K562 (cell line): ENCODE measurements around the gene ATRIP. TPM values are rescaled to one million over a fixed set of nuclear protein-coding genes. Genes with fewer than 3 reads are reported as not detected.

Source experiments
- ATAC-seq: fragments of 200-7000 bp; cut with Tn5 transposase; 3 replicates; pipeline ENCODE4 v1.9.1; 2020; ENCODE audit warnings: moderate library complexity
- BruUV-seq: library from RNA; stranded (reverse); fragments of 400-500 nt; replicated peaks from 2 replicates; lab custom pipeline; 2021; lab: Mats Ljungman, UMichigan
- CTCF ChIA-PET: fragments of 300-600 bp; formaldehyde crosslinking; extraction: SDS; loops from one replicate; lab custom pipeline; 2021; ENCODE audit warnings: low intra/inter-chr PET ratio; lab: Yijun Ruan, JAX
- POLR2A ChIA-PET: fragments of 300-600, 350-650 bp; sonication (Branson Sonifier 250); formaldehyde crosslinking; extraction: SDS; loops from one replicate; lab custom pipeline; 2021; ENCODE audit warnings: antibody characterized with exemption, inconsistent platforms; lab: Yijun Ruan, JAX
- DNase-seq, 4 experiments: peaks; one replicate each; pipeline versions ENCODE4 v3.0.0 to v3.0.0-alpha.2; 2011 to 2018; ENCODE audit warnings: low spot score in 3 of 4, mixed read lengths in 3 of 4; ENCODE audit errors: extremely low read depth in 1 of 4
- FAIRE-seq: peaks from 2 replicates; lab custom pipeline; 2011; peaks lifted over from hg19 to GRCh38; lab: Jason Lieb, UNC
- H2AFZ ChIP-seq: 2 replicates; pipeline ENCODE4 v1.6.0; 2011; ENCODE audit warnings: low read depth, low read length, control low read depth, inconsistent platforms
- H3K27ac ChIP-seq: fragments of 200-600 bp; 3 replicates; pipeline ENCODE4 v1.8.0; 2011; ENCODE audit warnings: low read depth, mild to moderate bottlenecking, control low read depth, inconsistent platforms, low read length, moderate library complexity, mixed read lengths; ENCODE audit errors: extremely low read depth
- H3K27me3 ChIP-seq, 2 experiments: fragments of 300-600 bp in 1 of 2; 2 replicates in 1 of 2; 3 replicates in 1 of 2; pipeline versions ENCODE4 v1.6.0 to v1.8.0; 2011; ENCODE audit warnings: inconsistent platforms in 2 of 2, low read length in 2 of 2, mild to moderate bottlenecking in 1 of 2, mixed read lengths in 1 of 2, moderate library complexity in 1 of 2; ENCODE audit not compliant: control insufficient read depth in 2 of 2, insufficient read depth in 2 of 2
- H3K36me3 ChIP-seq: fragments of 300-600 bp; 3 replicates; pipeline ENCODE4 v1.8.0; 2011; ENCODE audit warnings: mild to moderate bottlenecking, low read length, inconsistent platforms; ENCODE audit not compliant: control insufficient read depth, insufficient read depth
- H3K4me1 ChIP-seq, 2 experiments: fragments of 200-600 bp in 1 of 2; replicated peaks in 1 of 2; 2 replicates in 1 of 2; 3 replicates in 1 of 2; pipeline versions ENCODE4 v1.5.1 to v1.8.0; 2011; ENCODE audit warnings: inconsistent platforms in 2 of 2, low read length in 2 of 2, mild to moderate bottlenecking in 1 of 2, mixed read lengths in 1 of 2, moderate library complexity in 1 of 2; ENCODE audit not compliant: control insufficient read depth in 2 of 2, insufficient read depth in 2 of 2
- H3K4me2 ChIP-seq: 2 replicates; pipeline ENCODE4 v1.6.1; 2011; ENCODE audit warnings: low read length, control low read depth, inconsistent platforms, mixed read lengths; ENCODE audit not compliant: insufficient read depth
- H3K4me3 ChIP-seq: fragments of 200-600 bp; sonication (generic), shearing (Covaris generic); 2 replicates; pipeline ENCODE4 v1.5.1; 2016; ENCODE audit warnings: control low read depth, inconsistent platforms
- H3K79me2 ChIP-seq: fragments of 200-600 bp; 3 replicates; pipeline ENCODE4 v1.8.0; 2011; ENCODE audit warnings: low read length, inconsistent platforms; ENCODE audit not compliant: control insufficient read depth, insufficient read depth
- H3K9ac ChIP-seq, 2 experiments: 2 replicates each; pipeline versions ENCODE4 v1.6.0 to v1.6.1; 2011; ENCODE audit warnings: low read depth in 2 of 2, low read length in 2 of 2, control low read depth in 1 of 2, inconsistent platforms in 1 of 2, mild to moderate bottlenecking in 1 of 2, mixed read lengths in 1 of 2; ENCODE audit not compliant: insufficient read depth in 1 of 2
- H3K9me1 ChIP-seq: one replicate; pipeline ENCODE4 v1.6.0; 2011; ENCODE audit warnings: inconsistent platforms, mild to moderate bottlenecking, low read length, moderate library complexity; ENCODE audit not compliant: control insufficient read depth, insufficient read depth
- H3K9me3 ChIP-seq: replicated peaks from 2 replicates; pipeline ENCODE4 v1.5.1; 2011; ENCODE audit warnings: low read depth, low read length, inconsistent platforms; ENCODE audit not compliant: control insufficient read depth, insufficient read depth
- H4K20me1 ChIP-seq: replicated peaks from 2 replicates; pipeline ENCODE4 v1.6.1; 2011; ENCODE audit warnings: low read length, inconsistent platforms, mixed read lengths; ENCODE audit not compliant: control insufficient read depth, insufficient read depth
- HNRNPUL1 ChIP-seq: fragments of 200-400 bp; formaldehyde crosslinking; IDR thresholded peaks from 2 replicates; pipeline ENCODE4 v1.6.1; 2017; ENCODE audit warnings: low read length
- KLF13 ChIP-seq: fragments of 450-650 bp; IDR thresholded peaks from 2 replicates; pipeline ENCODE4 v1.6.1; 2016; ENCODE audit warnings: missing genetic modification characterization, low read depth, mild to moderate bottlenecking, missing compliant biosample characterization, moderate library complexity, borderline replicate concordance
- MAFF ChIP-seq: IDR thresholded peaks from 2 replicates; pipeline ENCODE4 v1.6.1; 2012; ENCODE audit warnings: low read length, improper control_type of control experiment
- NELFE ChIP-seq: IDR thresholded peaks from 2 replicates; pipeline ENCODE4 v1.6.1; 2011; ENCODE audit warnings: mild to moderate bottlenecking; ENCODE audit not compliant: insufficient read depth, insufficient read length
- POU5F1 ChIP-seq: fragments of 150-350 bp; IDR thresholded peaks from 2 replicates; pipeline ENCODE4 v1.6.1; 2014; ENCODE audit warnings: borderline replicate concordance, low read length, low read depth, mild to moderate bottlenecking; ENCODE audit not compliant: partially characterized antibody
- REST ChIP-seq, 2 experiments: fragments of 450-650 bp; formaldehyde crosslinking in 1 of 2; IDR thresholded peaks; 2 replicates each; pipeline versions ENCODE4 v1.4.0 to v1.6.1; 2014 to 2020; ENCODE audit warnings: mild to moderate bottlenecking in 2 of 2, borderline replicate concordance in 1 of 2, low read depth in 1 of 2
- XRCC3 ChIP-seq: fragments of 450-650 bp; IDR thresholded peaks from 2 replicates; pipeline ENCODE4 v1.6.1; 2017; ENCODE audit warnings: mild to moderate bottlenecking, moderate library complexity
- ZEB2 ChIP-seq: fragments of 450-650 bp; IDR thresholded peaks from 2 replicates; pipeline ENCODE4 v1.6.1; 2016
- WGBS: fragments of 100-300 bp; shearing (Covaris generic); methylation state at CpG from one replicate; pipeline ENCODE4 v1.1.6; 2016; ENCODE audit warnings: low coverage, mixed read lengths; ENCODE audit not compliant: insufficient coverage; ENCODE audit errors: missing lambda C conversion rate; 5-methylcytosine and 5-hydroxymethylcytosine counted together
- in situ Hi-C: fragments of 300-500 bp; cut with MboI; formaldehyde crosslinking; loops from 4 replicates; pipeline ENCODE4 v1.15.0; 2018; ENCODE audit warnings: inconsistent platforms, mixed read lengths
- intact Hi-C: fragments of 100-400 bp; cut with micrococcal nuclease; formaldehyde crosslinking; loops from 2 replicates; pipeline ENCODE4 v1.14.2; 2022
- polyA plus RNA-seq, 8 experiments: library from polyadenylated mRNA; depleted of rRNA in 4 of 8; stranded (reverse) in 5 of 8; unstranded in 3 of 8; fragments of >200 nt; fragmentation: Nextera tagmentation in 2 of 8; fragmentation: Illumina TruSeq in 1 of 8; extraction: Ambion mirVana in 2 of 8; extraction: Trizol in 1 of 8; gene quantifications; 2 replicates each; pipeline versions ENCODE4 v1.2.1 to v1.2.3, GENCODE V29; 2011 to 2014; ENCODE audit warnings: inconsistent platforms in 1 of 8, missing spikeins in 1 of 8
- total RNA-seq, 7 experiments: library from RNA; depleted of rRNA in 6 of 7; stranded (reverse); fragments of >200 nt in 6 of 7; fragmentation: Illumina TruSeq in 2 of 7; extraction: Trizol in 2 of 7; gene quantifications; 2 replicates each; pipeline versions ENCODE4 v1.2.1 to v1.2.3, GENCODE V29; 2011 to 2021; ENCODE audit warnings: low replicate concordance in 1 of 7

Gene ATRIP
- total and polyA plus RNA-seq, 9 of the 15 experiments (the other 6 are each of a cell fraction or from before 2014, with no cell fraction given), result 1.7 to 15.7 (median 10.5) TPM

GRCh38 chr3:48502728-48503168 lies 56.2 kb downstream of the ATRIP start:
- H2AFZ ChIP-seq, result 0 out of 2 replicates have a peak overlapping the region, but pooled peaks have one; percentile 53
- H3K27ac ChIP-seq, result no peak overlapping the region
- DNase-seq (no peak), ATAC-seq (no peak), FAIRE-seq (no peak)
- no peaks in the 10 kb centered on the region for H3K27me3 ChIP-seq
- POLR2A ChIA-PET, result no interaction called here
- H3K4me2 ChIP-seq, result peak overlapping the region; percentile 57; the same call in 1 of the 2 replicates
- H4K20me1 ChIP-seq, result no peaks in the 10 kb centered on the region
- TF ChIP-seq KLF13 (tag) (no peak), ZEB2 (no peak), XRCC3 (no peak), NELFE (no peak), MAFF (no peak), REST (IDR thresholded peaks at IDR 0.05; ENCODE audit: borderline replicate concordance) (no peak), REST (CRISPR knock-in tag; IDR thresholded peaks at IDR 0.05; ENCODE audit: low read depth) (no peak), HNRNPUL1 (no peak), POU5F1 (no peak)
- in situ Hi-C loops, result no loop called here
- no peak overlapping the region for H3K4me3 ChIP-seq
- intact Hi-C loops, result loop anchor here (10.0 kb wide), 1 partner anchor 98 kb away; no protein-coding TSS in a partner anchor
- H3K9me3 ChIP-seq, result no peaks in the 10 kb centered on the region
- H3K9me1 ChIP-seq, result no peaks in the 10 kb centered on the region
- H3K4me1 ChIP-seq, result peaks cover 6 to 35% of the 10 kb centered on the region in 2 experiments; a peak in 4 of 5 replicates
- H3K79me2 ChIP-seq, result no peaks in the 10 kb centered on the region
- peak overlapping the region in 1 of 2 experiments; percentile 93; a peak in 1 of 4 replicates for H3K9ac ChIP-seq
- CTCF ChIA-PET, result no interaction called here
- 76% methylated on average over 6 of the region's 6 CpGs for WGBS
- no TSS peak for BruUV-seq
- H3K36me3 ChIP-seq, result no peaks in the 10 kb centered on the region
